ENCODE data around the gene PRPH.
"Not testable (repeated sequence)": the region's sequence is repeated elsewhere in the genome, so short reads cannot be mapped to it uniquely, and the experiment has no call there.

Gene PRPH

DNA sequence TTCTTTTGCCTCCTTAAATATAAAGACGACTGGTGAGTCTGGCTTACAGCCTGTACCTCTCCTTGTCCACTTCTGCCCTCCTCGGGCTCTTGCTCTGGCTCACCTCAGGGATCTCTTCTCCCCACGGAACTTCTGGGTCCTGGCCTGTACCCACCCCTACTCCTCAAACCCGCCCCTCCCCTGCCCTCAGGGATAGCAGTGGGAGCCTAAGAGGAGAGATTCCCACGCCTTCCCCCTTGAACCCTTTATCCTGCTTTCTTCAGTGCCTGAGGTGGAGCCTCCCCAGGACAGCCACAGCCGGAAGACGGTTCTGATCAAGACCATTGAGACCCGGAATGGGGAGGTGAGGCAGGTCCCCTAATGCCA is 2.7 kb downstream of the PRPH start:
- Histone ChIP-seq H3K4me3 (no peak overlapping the region), H3K9ac (no peak overlapping the region), H4K20me1 (peaks cover 31% of the 10 kb centered on the region), H3K27ac (no peak overlapping the region), H3K4me1 (peaks cover 34% of the 10 kb centered on the region), H3K9me3 (no peaks in the 10 kb centered on the region), H3K27me3 (peaks cover 65% of the 10 kb centered on the region), H3K36me3 (no peaks in the 10 kb centered on the region), H3K4me2 (peak overlapping the region; percentile 69)
- TF ChIP-seq Cebpa-rat (IDR thresholded peaks at IDR 0.05): no peak

DNA sequence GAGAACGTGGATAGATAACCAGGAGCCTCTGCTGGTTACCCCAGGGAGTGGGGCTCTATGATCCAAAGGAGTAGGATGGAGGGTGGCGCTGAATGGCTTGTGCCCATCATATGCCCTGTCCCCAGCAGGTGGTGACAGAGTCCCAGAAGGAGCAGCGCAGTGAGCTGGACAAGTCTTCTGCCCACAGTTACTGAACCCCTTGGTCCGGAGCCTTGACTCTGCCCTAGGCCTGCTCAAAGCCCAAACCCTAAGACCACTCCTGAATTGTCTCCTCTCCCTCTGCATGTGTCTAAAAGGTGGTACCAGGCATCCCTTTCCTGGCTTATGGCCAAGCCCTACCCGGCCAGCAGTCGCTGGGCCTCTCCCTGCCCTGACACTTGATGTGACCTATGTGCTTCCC is 3.2 kb downstream of the PRPH start:
- Histone ChIP-seq H3K9ac (no peak overlapping the region), H3K36me3 (no peaks in the 10 kb centered on the region), H3K27me3 (peaks cover 60% of the 10 kb centered on the region), H3K27ac (no peak overlapping the region), H3K4me3 (no peak overlapping the region), H3K4me1 (peaks cover 33% of the 10 kb centered on the region), H3K9me3 (no peaks in the 10 kb centered on the region), H3K4me2 (peak overlapping the region; percentile 69), H4K20me1 (peaks cover 31% of the 10 kb centered on the region)
- no peak for TF ChIP-seq Cebpa-rat (IDR thresholded peaks at IDR 0.05)

DNA sequence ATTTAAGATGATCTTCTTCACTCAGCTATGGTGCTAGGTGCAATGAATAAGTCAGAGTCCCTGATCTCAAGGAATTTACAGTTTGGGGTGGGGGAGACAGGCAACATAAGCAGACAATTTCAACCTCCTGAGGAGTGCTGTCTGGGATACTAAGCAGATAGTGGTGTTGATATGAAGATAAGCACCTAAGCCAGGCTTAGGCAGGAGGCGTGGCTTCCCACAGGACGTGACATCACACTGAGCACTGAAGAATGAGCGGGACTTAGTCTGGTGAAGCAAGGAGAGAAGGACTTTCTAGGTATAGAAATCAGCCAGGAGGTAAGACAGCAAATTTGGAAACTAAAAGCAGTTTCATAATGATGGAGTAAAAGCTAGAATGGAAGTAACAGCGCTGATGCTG is 6.8 kb downstream of the PRPH start:
- Histone ChIP-seq H3K4me3 (no peak overlapping the region), H3K27ac (no peak overlapping the region), H3K27me3 (peaks cover 24% of the 10 kb centered on the region), H4K20me1 (peaks cover 3% of the 10 kb centered on the region; the same call in 1 of the 2 replicates), H3K36me3 (no peaks in the 10 kb centered on the region), H3K9me3 (no peaks in the 10 kb centered on the region), H3K4me2 (no peak overlapping the region), H3K4me1 (peaks cover 6% of the 10 kb centered on the region), H3K9ac (no peak overlapping the region)
- TF ChIP-seq Cebpa-rat (IDR thresholded peaks at IDR 0.05): no peak

DNA sequence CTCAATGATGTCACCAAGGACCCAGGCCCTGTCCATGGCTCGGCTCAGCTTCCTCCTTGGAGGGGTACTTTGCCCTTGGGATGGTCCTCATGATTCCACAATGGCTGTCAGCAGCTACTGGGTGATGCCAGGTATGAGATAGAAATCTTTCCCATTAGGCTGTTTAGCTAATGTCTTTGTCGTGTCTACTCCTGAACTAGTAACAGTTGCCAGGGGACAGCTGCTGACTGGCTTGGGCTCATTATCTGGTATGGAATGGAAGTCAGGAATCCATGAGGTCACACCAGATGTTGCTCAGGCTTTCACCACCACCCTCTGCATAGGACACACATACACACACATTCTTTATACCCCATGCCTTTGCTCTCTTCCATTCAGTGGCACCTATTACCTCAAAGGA is 9.2 kb downstream of the PRPH start:
- Histone ChIP-seq H4K20me1 (no peaks in the 10 kb centered on the region), H3K4me2 (no peak overlapping the region), H3K27me3 (0 out of 2 replicates have a peak, but pooled peaks cover under 1% of the 10 kb centered on the region), H3K4me1 (no peaks in the 10 kb centered on the region), H3K4me3 (no peak overlapping the region), H3K36me3 (no peaks in the 10 kb centered on the region), H3K9me3 (no peaks in the 10 kb centered on the region), H3K9ac (no peak overlapping the region), H3K27ac (no peak overlapping the region)
- no peak for TF ChIP-seq Cebpa-rat (IDR thresholded peaks at IDR 0.05)

DNA sequence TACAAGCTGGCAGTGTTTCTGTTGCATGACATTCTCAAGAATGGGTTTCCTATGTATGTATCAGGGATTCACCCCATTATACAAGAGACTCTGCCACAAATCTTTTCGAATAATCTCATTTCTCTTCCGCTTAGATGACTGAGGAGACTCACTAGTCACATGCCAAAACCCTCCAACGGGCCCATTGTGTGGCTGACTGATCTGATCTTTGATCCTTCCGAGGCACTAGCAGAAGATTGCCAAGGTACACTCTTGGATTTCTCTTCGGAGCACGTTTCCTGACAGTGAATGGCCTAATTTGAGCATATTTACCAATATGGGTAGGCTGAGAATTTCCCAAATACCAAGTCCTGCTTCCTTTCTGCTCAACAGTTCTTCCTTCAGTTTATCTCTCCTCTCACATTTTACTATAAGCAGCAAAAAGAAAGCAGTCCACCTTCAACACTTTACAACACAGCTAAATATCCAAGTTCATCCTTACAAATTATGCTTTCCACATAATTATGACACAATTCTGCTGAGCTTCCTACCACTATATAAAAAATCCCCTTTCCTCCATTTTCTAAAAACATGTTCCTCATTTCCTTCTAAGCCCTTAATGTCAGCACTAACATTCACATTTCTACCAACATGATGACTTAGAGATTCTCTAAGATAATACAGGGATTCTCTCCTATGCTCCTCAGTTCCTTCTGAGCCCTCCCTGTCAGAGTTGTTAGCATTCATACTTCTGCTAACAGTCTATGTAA is 11.0 kb downstream of the PRPH start:
- Histone ChIP-seq H3K9me3 (no peaks in the 10 kb centered on the region), H3K4me1 (no peaks in the 10 kb centered on the region), H3K27ac (no peak overlapping the region), H3K36me3 (no peaks in the 10 kb centered on the region), H4K20me1 (no peaks in the 10 kb centered on the region), H3K4me2 (no peak overlapping the region), H3K4me3 (no peak overlapping the region), H3K27me3 (no peaks in the 10 kb centered on the region), H3K9ac (no peak overlapping the region)
- no peak for TF ChIP-seq Cebpa-rat (IDR thresholded peaks at IDR 0.05)

DNA sequence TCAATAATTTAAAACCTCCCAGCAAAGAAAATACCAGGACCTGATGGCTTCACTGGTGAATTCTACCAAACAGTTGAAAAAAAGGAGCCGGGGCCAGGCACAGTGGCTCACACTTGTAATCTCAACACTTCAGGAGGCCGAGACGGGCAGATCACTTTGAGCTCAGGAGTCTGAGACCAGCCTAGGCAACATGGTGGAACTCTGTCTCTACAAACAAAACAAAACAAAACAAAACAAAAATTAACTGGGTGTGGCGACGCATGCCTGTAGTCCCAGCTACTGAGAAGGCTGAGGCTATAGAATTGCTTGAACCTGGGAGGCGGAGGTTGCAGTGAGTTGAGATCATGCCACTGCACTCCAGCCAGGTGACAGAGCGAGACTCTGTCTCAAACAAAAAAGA is 14.4 kb downstream of the PRPH start:
- no peaks in the 10 kb centered on the region for H4K20me1 ChIP-seq
- no peak overlapping the region for H3K4me3 ChIP-seq
- H3K4me2 ChIP-seq: no peak overlapping the region
- H3K4me1 ChIP-seq: no peaks in the 10 kb centered on the region
- H3K9me3 ChIP-seq: no peaks in the 10 kb centered on the region
- no peak for TF ChIP-seq Cebpa-rat (IDR thresholded peaks at IDR 0.05)
- H3K36me3 ChIP-seq: no peaks in the 10 kb centered on the region
- no peaks in the 10 kb centered on the region for H3K27me3 ChIP-seq
- H3K27ac ChIP-seq: no peak overlapping the region
- H3K9ac ChIP-seq: no peak overlapping the region

DNA sequence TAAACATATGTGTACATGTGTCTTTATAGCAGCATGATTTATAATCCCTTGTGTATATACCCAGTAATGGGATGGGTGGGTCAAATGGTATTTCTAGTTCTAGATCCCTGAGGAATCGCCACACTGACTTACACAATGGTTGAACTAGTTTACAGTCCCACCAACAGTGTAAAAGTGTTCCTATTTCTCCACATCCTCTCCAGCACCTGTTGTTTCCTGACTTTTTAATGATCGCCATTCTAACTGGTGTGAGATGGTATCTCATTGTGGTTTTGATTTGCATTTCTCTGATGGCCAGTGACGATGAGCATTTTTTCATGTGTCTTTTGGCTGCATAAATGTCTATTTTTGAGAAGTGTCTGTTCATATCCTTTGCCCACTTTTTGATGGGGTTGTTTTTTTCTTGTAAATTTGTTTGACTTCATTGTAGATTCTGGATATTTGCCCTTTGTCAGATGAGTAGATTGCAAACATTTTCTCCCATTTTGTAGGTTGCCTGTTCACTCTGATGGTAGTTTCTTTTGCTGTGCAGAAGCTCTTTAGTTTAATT is 15.6 kb downstream of the PRPH start:
- H3K4me1 ChIP-seq, H4K20me1 ChIP-seq, H3K9ac ChIP-seq, H3K9me3 ChIP-seq, H3K27ac ChIP-seq, H3K36me3 ChIP-seq, H3K4me3 ChIP-seq, H3K27me3 ChIP-seq, H3K4me2 ChIP-seq: not testable (repeated sequence)

DNA sequence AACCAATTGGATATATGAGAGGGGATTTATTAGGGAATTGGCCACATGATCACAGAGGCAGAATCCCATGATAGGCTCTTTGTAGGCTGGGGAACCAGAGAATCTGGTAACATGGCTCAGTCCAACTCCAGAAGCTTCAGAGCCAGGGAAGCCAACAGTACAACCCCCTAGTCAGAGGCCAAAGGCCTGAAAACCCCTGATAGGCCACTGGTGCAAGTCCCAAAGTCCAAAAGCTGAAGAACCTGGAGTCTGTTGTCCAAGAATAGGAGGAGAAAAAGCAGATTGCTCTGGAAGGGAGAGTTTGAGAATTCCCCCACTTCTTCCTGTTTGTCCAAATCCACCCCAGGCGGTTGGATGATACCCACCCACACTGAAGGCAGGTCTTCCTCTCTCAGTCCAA is 19.9 kb downstream of the PRPH start:
- H3K9ac ChIP-seq: no peak overlapping the region

DNA sequence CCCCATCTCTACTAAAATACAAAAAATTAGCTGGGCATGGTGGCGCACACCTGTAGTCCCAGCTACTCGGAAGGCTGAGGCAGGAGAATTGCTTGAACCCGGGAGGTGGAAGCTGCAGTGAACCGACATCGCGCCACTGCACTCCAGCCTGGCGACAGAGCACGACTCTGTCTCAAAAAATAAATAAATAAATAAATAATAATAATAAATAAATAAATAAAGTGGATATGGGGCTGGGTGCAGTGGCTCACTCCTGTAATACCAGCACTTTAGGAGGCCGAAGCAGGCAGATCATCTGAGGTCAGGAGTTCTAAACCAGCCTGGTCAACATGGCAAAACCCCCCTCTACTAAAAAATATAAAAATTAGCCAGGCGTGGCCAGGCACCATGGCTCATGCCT is 22.2 kb downstream of the PRPH start:
- H3K27me3 ChIP-seq, H3K36me3 ChIP-seq, H3K9me3 ChIP-seq, H3K4me2 ChIP-seq, H4K20me1 ChIP-seq, H3K9ac ChIP-seq, H3K27ac ChIP-seq, H3K4me1 ChIP-seq, H3K4me3 ChIP-seq: not testable (repeated sequence)

More for the DNA sequence above, 19.9 kb downstream of the PRPH start:
- Histone ChIP-seq H3K27me3 (no peaks in the 10 kb centered on the region), H3K4me3 (no peak overlapping the region), H3K4me1 (no peaks in the 10 kb centered on the region), H3K36me3 (no peaks in the 10 kb centered on the region), H3K4me2 (no peak overlapping the region), H4K20me1 (no peaks in the 10 kb centered on the region), H3K27ac (no peak overlapping the region), H3K9me3 (no peaks in the 10 kb centered on the region)
- TF ChIP-seq Cebpa-rat (IDR thresholded peaks at IDR 0.05): no peak

DNA sequence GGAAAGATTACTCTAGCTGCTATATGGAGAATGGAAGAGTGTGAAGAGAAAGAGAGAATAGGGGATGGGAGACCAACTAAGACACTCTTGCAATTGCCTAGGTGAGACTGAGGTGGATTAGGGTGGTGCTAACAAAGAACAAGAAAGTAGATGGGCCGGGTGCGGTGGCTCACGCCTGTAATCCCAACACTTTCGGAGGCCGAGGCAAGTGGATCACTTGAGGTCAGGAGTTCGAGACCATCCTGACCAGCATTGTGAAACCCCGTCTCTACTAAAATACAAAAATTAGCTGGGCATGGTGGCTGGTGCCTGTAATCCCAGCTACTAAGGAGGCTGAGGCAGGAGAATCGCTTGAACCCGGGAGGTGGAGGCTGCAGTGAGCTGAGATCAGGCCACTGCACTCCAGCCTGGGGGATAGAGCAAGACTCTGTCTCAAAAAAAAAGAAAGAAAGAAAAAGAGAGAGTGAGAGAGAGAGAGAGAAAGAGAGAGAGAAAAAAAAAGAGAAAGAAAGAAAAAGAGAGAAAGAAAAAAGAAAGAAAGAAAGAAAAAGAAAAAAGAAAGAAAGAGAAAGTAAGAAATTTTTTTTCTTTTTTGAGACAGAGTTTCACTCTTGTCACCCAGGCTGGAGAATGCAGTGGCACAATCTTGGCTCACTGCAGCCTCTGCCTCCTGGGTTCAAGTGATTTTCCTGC is 25.6 kb downstream of the PRPH start:
- not testable (repeated sequence) for H3K27me3 ChIP-seq

More for the DNA sequence above, 25.6 kb downstream of the PRPH start:
- H3K4me1 ChIP-seq: peaks cover 25% of the 10 kb centered on the region
- not testable (repeated sequence) for H4K20me1 ChIP-seq, H3K4me2 ChIP-seq, H3K9me3 ChIP-seq, H3K4me3 ChIP-seq, H3K9ac ChIP-seq, H3K27ac ChIP-seq
- H3K36me3 ChIP-seq: peaks cover 12% of the 10 kb centered on the region
